SK-N-DZ (cell line): ENCODE measurements around the gene HIPK3.

Experiments used
- DNase-seq: peaks from one replicate; pipeline ENCODE4 v3.0.0-alpha.2; 2015; ENCODE audit warnings: low spot score

The HIPK3 gene

DNA sequence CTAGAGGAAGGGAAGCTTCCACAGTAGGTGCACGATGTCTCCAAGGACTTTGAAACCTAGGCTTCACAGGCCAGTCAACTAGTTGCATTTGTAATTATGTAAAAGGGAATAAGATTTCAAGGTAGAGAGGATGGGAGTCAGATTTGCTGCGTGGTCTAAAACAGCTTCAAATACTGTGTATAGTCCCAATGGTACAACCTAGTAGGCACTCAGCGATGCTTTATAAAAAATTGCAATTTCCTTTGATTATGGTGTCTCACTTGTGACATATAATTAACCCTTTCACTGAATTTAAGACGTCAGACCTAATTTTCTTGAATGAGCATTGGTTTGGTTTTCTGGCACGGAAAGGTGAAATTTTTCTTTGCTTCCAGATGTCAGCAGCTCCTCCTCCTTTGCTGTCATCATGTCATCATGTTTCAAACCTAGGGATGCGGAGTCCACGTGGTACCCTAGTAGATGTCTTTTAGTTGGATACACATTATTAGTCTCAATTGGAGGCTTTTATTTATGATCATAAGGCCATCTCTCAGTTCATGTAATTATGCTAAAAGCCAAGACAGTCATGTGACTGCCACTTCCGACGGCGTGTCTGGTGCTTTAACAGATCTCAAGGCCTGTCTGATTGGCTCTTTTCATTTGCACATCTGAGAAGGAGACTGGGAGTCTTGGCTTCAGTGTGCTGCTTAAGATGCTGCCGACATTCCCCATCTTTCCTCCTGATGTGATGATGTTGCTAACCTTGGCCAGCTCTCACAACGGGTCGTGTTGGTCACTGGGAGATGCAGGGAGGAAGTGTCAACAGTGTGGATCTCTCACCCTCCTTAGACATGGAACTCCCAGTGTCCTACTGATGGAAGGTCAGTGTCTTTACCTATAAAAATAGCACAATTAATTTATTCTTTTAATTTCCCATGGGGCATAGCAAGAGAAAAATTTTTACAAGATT is 134.0 kb downstream of the HIPK3 start:
- DNase-seq: no peak

DNA sequence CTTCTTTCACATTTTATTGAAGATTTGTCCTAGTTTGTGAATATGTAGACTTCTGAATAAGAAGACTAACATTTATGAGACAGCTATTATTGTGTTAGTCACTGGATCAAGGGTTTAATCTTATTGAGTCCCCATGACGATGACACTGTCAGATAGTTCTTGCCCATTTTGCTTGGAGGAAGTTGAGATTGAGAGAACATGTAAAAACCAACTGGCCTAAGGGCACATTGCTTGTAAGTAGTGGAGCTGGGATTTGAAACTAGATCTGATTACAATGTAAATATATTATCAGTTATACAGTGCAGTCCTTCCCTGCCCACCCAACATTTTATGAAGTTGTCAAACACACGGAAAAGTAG is 134.7 kb downstream of the HIPK3 start:
- no peak for DNase-seq

DNA sequence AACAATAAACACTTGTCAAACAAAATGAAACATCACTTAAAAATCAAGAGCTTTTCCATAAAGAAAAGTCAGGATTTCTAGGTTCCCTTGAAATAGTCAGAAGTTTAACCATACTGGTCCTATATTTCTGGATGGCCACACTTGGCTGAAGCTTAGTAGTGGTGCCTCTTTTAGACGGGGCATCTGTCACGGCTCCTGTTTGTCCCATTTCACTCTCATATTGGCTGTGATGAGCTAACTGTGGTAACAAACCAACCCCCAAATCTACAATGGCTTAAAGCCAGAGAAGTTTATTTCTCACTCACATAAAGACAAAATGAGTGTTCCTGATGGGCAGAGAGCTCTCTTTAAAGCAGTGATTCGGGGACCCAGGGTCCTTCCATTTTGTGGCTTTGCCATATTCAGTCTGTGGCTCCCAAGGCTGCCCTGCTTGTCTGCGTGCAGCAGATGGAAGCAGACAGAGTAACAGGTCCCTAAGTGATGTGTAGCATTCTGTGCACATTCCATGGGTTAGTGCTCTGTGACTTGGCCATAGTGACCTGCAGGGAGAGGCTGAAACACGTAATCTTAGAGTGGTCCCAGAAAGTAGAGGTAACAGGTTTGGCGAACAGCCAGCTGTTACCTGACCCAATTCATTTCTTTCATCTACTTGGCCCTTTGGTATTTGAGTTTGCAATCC is 137.4 kb downstream of the HIPK3 start:
- DNase-seq: no peak

DNA sequence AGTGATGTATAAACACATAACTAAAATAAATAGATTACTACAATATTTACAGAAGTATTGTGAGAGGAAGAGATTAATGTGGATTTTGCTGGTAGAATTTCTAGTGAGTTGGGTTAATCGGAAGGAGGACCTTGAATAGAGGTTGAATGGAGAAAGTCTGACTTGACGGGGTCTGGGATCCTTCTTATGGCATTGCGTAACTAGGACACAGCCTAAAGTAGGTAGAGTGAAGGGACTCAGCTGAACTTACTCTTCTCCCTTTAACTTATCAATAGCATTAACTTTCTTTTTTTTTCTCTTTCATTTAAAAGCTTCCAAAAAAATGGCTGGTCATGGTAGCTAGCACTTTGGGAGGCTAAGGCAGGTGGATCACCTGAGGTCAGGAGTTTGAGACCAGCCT is 139.2 kb downstream of the HIPK3 start:
- DNase-seq: no peak

DNA sequence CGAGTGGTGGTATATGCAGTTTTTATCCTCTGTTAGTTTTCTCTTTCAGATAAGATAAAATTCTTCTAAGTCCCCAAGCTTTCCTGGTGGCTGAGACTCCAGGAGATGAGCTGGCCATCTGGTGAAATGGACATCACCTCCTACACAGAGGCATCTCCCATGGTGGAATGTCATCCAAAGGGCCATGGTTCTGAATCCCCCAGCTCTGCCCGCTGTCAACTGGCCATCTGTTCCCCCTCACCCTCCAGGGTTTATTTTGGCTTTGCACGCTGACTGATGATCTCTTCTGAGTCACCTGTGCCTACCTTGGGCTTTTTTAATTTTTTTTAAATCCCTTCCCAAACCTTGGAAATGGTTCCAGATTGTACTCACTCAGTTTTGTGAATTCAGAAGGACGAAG is 142.2 kb downstream of the HIPK3 start:
- no peak for DNase-seq

DNA sequence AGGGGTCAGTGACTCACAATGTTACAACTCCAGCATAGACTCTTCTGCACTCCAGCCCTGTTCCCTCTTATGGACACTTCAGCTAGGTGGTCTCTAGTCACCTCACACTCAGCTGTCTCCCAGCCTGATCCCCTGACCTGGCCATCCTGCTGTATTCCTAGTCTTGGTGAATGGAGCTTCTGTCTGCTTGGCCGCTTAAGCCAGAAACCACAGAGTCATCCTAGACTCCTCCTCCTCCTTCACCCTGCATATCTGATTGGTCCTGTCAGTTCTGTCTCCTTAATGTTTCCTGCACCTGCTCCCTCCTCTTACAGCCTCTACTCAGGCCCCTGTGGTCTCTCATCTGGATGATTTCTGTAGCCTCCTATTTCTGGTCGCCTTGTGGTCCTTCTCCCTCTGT is 144.9 kb downstream of the HIPK3 start:
- peak; percentile 48 for DNase-seq

DNA sequence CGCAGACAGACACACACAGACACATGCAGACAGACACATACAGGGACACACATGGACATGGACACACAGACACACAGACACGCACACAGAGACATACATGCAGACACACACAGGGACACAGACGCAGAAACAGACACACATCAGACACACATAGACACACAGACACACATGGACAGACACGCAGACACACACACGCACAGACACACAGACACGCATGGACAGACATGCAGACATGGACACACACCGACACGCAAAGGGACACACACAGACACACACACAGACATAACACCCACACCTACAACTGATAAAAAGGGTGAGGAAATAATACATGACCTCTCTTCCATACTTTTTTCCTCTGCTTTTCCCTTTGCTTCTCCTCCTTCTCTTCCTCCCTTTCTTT is 146.2 kb downstream of the HIPK3 start:
- DNase-seq: no peak

DNA sequence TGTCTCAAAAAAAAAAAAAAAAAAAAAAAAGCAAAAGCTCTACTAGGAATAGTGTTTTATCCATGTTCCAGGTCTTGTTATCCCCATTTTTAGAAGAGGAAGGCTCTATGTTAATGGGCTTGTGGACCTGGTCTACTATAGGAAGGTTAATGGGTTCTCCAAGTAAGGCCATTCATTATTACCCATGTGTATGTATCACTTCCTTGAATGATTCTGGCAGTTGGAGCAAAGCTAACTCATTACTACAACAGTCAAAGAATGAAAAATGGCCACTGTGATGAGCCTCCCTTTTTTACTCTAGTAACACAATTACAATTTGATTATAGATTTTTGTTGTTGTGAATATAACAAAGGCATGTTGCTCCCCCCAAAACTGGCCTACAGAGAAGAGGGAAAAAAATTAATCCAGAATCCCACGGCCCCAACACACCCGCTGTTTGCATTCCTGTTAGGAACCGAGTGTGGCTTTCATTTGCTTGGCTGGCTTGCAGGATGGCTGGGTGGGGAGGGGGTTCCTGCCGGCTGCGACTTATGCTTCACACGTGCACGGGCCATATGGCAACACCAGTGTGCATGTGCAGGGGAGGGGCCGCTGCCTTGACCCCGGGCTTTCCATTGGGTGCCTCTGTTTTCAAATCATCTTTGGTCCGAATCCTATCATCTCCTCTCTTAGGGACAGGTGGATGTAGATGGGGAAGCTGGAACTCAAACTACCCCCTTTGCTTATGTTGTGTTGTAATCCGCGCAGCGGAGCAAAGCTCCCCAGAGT is 148.8 kb downstream of the HIPK3 start:
- DNase-seq: no peak
